Dedifferentiated amniotic fluid mesenchymal stem cell (primary cell): ENCODE data around the gene ZIC1.

ENCODE experiments used
- DNase-seq: peaks from one replicate; pipeline ENCODE4 v3.0.0-alpha.2; 2016; ENCODE audit errors: extremely low spot score

The ZIC1 gene

DNA sequence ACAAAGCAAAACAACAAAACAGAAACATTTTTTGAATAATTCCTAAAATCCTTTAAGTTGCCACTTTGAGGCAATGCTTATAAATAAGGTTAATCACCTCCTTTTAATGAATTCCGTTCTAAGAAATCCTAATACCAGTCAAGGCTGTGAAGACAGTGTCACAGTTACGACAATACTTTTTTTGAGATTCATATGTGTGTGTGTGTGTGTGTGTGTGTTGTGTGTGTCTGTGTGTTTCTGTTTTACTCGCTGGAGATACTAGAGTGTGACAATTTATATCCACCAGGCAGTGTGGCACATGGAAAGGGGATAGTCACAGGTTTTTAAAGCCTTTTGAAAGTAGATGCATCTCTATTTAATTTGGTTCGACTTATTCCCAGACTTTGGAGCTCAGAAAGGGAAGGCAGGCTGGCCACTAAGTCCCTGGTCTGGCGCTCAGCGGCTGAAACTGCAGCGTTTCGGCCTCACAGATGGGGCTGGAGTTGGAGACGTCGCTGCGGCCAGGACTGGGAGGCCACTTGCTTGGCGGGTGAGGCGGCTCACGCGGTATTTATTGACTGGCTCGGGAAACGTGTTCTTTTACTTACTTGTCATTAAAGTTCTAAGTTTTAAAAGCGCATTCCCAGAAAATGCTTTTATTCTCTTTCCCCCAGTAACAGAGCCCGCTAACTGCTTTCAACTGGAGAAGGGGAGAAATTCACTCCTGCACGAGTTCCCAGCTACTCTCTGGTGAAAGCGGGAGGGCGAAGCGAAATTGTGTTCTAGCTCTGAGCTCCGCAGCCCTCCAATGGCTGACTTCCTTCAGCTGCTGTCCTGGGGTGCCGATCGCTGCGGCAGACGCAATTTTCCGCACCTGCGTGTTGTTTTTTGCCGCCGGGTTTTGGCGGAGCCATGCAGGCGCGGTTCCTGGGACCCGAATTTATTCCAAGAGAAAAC, 13.7 kb downstream of the ZIC1 start:
- DNase-seq: no peak

DNA sequence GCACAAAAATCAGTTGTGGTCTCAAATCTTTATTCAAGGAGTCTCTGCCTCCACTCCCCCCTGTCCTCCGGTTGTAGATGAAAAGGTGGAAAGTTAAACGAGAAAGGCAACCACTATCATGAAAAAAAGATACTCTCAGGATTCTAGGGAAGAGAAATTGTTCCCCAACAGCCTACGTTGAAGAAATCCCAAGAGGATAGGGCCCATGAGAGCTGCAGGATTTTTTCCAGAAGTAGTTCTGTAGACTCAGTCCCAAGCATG, 14.3 kb downstream of the ZIC1 start:
- DNase-seq: no peak

DNA sequence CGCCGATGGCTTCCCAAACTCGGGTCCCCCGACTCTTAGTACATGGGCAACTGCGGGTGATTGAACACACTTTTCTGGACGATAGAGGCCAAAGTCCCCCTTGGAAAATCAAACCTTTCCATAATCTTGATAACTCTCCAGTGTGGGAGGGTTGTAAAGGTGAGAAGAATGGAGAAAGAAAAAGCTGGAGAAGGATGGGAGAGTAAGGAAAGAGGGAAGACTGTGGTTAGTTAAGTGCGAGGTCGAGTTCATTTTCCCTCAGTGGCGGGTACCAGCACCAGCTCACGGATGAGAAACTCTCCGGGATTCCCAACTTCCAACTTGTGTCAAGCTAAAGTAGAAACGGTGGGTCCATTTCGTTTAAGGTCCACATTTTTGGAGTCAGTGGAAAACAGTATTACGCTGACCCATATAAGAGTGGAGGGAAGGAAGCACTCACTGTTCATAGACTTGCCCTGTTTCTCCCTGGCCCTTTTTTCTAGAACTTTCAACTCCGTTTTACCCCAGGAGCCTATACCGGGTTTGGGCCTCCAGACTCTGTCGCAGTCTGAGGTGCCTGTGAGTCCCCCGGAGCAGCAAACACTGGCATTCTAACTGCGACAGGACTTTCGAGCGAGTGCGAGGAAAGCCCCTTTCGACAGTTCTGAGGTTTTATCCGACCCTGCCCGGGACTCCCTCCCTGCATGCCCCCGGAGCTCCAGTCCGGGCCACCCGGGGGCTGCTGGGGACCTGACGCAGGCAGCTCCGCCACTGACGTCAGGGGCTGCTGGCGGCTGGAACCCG, 14.8 kb downstream of the ZIC1 start:
- DNase-seq: no peak

DNA sequence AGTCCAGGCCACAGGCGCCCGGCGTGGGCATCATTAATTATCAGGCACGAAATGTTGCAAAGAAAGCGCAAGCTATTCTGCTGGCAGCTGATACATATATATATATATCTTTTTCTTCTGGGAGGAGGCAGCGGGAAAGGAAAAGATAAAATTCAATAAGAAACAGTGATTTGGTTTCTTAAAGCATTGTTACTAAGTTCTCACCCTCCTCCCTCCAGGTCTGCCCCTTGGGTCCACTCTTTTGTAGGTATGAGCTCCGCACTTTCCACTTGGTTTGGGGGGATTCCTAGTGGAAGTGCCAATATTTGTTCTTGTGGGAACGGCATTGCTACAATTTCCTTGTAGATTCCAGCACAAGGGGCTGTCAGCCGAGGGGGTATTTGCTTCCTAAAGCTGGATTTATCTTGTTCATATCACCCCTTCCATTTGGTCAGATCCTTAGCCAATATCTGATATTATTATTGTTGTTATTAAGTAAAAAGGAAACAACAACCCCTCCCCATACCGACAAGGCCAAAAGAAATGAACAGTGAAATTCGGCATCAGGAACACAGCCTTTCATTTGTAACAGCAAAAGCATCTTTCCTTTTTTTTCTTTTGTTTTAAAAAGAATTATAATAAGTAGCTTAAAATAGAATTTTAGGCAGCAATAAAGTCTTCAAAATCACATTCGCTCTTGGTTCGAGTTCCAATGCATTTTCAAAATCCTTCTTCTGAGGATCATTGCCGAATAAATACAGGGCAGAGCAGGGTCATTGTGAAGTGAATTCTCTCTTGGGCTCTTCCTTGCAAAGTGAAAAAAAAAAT, 15.6 kb downstream of the ZIC1 start:
- no peak for DNase-seq

DNA sequence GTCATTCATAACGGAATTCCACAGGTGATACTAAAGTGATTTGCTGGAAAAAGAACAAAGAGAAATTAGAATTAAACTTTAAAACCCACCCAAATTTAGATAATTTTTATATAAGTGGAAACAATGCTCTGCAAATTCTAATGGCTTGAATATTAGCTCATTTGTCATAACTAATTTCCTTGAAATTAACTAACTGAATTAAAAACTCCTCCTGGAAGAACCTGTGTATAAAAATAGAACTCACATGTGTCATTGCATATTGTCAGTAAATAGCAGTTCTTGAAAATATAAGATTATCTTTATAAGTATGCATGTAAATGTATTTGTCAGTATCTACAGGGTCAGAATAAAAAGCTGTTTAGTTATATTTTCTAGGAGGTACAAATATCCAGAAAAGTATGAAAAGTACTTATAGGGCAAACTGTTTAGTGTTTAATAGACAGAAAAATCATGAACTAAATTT, 16.3 kb downstream of the ZIC1 start:
- no peak for DNase-seq

DNA sequence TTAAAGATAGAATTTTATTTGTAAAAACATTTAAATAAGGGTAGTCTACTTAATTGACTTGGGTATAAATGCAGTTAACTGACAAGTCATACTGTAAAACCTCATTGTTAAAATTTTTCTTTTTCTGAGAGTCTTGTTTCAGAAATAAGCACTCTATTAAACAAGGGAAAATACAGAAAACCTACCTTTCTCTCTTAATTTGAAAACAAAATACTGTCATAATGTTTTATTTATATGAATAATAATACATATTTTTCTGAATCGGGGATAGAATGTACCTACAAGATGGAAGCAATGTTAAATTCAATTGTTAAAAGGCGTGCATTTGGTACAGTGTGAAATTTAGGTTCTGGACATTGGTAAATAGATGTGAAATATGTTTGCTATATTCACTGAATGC, 17.8 kb downstream of the ZIC1 start:
- DNase-seq: no peak

DNA sequence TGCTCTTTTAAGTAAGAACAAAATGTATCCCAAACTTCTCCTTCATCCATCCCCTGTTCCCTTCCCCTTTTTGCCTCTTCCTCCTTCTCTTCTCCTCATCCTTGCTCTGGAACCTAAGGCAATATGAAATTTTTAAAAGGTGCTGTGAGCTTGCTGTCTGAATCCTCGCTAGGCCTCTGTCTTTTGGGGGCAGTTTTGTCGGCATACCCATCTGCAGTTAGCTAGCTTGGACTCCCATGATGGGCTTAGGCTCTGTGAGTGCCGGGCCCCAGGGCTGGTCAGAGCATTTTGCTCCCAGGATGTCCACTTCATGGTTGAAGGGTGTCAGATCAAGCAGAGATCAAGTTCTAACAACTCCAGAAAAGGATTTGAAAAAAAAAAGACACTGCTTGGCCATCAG, 18.6 kb downstream of the ZIC1 start:
- DNase-seq: no peak

DNA sequence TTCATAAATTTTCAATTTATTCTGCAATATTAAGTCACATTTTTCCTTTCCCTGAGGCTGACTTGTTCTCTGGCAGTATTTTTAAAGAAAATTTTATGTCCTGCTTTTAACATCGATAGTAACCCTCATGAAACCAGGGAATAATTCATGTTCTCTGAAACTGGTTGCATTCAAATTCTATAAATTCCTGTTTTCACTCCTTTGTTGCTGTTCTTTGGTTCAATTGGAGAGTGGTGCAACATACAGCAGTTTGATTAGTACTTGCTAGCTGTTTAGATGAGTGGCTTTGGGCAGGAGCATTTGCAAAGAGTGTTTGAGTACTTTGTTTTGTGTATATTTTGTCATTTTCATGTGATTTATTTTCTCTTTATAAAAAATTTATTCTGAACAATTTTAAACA, 19.2 kb downstream of the ZIC1 start:
- no peak for DNase-seq

DNA sequence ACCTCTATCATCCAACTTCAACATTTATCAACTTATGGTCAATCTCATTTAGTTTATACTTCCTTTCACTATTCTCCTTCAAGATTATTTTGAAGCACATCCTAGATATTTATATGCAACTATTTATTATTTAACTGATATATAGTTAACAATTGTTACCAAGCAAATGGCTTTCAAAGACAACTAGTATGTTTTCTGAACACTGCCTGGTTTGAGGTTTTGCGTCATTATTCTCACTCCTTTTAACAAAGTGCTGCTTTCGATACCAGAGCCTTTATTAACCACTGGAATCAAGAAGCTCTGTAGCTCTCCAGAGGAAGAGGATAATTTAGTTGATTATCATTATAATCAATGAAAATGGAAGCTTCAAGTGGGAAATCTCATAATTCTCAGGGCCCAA, 19.6 kb downstream of the ZIC1 start:
- no peak for DNase-seq

DNA sequence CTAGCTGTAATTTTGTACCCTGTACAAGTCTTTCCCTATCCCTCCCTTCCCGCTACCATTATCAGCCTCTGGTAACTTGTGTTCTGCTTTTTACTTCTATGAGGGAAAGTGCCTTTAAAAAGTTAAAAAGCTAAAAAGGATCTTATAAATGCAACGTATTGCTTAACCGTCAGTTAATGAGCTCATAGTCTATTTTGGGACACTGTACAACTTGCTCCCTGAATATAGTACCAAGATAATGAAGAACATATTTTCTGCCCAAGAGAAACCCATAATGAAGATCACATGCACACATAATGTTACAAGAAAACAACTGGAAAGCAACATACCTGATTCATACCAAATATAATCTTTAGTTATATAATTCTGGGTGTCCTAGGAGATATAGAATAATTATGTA, 22.6 kb downstream of the ZIC1 start:
- DNase-seq: peak; percentile 36

DNA sequence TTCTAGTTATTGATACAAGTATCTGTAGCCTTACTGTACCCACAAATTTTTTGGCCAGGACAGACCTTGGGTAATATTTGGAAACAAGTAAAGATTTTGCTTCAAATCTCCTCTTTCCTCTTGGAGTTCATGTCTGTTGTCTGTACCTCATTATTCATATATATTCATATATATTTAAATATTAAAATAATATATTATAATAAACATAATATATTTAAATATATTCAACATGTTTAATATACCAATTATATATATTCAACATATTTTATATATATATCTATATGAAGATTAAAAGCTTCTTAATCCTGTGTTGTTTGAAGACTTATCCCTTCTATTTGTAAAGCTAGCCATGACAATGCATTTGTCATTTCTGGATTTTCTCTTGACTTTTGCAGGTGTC, 38.1 kb downstream of the ZIC1 start:
- DNase-seq: no peak

DNA sequence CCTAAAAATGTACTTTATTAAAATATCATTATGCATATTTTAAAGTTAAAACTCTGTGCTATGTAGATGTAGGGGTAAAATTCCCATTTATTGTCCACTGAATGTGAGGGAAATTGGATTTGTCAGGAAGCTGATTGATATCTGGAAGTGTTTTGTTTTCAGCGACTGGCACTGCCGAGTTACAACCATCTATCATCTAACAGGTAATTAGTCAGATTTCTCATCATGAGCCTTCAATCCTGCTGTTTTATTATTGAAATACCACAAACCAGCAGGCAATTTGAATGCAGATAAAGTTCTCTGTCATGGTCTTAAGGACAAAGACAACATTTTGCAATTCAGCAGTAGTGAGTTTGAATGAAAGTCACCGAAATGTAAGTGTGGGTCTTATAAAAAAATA, 40.5 kb downstream of the ZIC1 start:
- DNase-seq: no peak

DNA sequence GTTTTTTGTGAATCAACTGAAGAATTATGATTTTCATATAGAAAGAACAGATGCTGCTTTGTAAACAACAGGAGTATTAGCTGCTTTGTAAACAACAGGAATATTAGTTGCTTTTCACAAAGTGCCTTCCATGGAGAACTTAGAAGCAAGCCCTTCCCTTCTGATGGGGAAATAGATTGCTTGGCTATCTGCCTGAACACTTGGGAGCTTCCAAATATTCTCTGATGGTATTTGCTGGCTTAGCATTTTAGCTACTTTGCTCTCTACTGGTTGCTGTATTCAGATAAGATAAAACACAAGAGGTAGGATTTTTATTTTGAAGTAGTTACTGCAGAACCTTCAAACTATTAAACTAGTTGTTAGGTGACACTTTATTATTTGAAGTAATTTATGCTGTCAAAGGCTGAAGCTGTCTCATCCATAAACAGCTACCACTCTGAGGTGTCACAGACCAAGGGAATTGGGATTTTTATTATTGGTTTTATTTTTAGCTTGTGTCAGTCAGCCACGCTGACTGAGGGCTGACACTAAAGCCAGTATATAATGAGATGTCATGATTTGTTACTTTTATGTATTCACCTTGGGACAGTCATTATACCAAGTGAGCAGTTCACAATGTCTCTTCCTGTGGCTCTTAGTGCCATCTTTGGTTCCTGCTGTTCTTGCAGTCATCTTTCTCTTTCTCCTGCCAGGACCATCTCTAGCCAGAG, 50.0 kb downstream of the ZIC1 start:
- DNase-seq: no peak

DNA sequence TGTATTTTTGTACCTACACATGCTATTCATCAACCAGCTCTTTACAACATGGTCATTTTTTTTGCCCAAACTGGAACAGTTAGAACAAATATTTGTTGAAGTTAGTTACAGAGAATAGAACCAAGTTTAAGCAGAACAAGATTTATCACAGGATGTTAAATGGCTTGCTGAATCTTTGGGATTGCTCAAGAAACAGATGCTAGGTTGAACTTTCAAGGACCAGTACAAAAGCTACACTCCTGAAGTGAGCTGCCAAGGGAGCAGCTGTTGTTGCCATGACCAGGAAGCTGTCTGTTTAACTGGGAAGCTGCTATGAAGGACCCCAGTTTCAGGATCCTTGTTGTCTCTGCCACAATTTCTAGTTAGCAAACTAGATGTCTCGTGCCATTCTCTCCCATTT, 53.7 kb downstream of the ZIC1 start:
- no peak for DNase-seq
